HEK293 (cell line): Measurements from ENCODE around the gene ASPSCR1.

Source experiments
- BCL11A ChIP-seq: fragments of 450-650 bp; formaldehyde crosslinking; IDR thresholded peaks from 2 replicates; pipeline ENCODE4 v1.5.1; 2016; ENCODE audit warnings: low read depth, missing biosample characterization, missing genetic modification characterization
- GLIS1 ChIP-seq: fragments of 450-650 bp; formaldehyde crosslinking; IDR thresholded peaks from 2 replicates; pipeline ENCODE4 v1.5.1; 2016; ENCODE audit warnings: missing biosample characterization, missing genetic modification characterization
- KLF8 ChIP-seq: fragments of 450-650 bp; formaldehyde crosslinking; IDR thresholded peaks from 2 replicates; pipeline ENCODE4 v1.5.1; 2016; ENCODE audit warnings: missing biosample characterization, missing genetic modification characterization
- WT1 ChIP-seq: fragments of 450-650 bp; formaldehyde crosslinking; IDR thresholded peaks from 2 replicates; pipeline ENCODE4 v1.5.1; 2016; ENCODE audit warnings: missing biosample characterization, missing genetic modification characterization
- ZBTB10 ChIP-seq: fragments of 450-650 bp; formaldehyde crosslinking; IDR thresholded peaks from 2 replicates; pipeline ENCODE4 v1.5.1; 2016; ENCODE audit warnings: missing biosample characterization, missing genetic modification characterization
- ZBTB20 ChIP-seq: fragments of 450-650 bp; formaldehyde crosslinking; IDR thresholded peaks from 2 replicates; pipeline ENCODE4 v1.5.1; 2016; ENCODE audit warnings: missing biosample characterization, missing genetic modification characterization
- ZBTB48 ChIP-seq: fragments of 450-650 bp; formaldehyde crosslinking; IDR thresholded peaks from 2 replicates; pipeline ENCODE4 v1.5.1; 2016; ENCODE audit warnings: missing biosample characterization, missing genetic modification characterization
- ZFHX2 ChIP-seq: fragments of 450-650 bp; formaldehyde crosslinking; conservative IDR thresholded peaks from 2 replicates; pipeline ENCODE4 v1.5.1; 2016; ENCODE audit warnings: missing biosample characterization, missing genetic modification characterization
- ZIC2 ChIP-seq: fragments of 450-650 bp; formaldehyde crosslinking; IDR thresholded peaks from 2 replicates; pipeline ENCODE4 v1.5.1; 2016; ENCODE audit warnings: missing biosample characterization, missing genetic modification characterization
- ZNF121 ChIP-seq: fragments of 450-650 bp; formaldehyde crosslinking; IDR thresholded peaks from 2 replicates; pipeline ENCODE4 v1.5.1; 2016; ENCODE audit warnings: missing biosample characterization, missing genetic modification characterization
- ZNF133 ChIP-seq: fragments of 450-650 bp; formaldehyde crosslinking; IDR thresholded peaks from 2 replicates; pipeline ENCODE4 v1.5.1; 2016; ENCODE audit warnings: missing biosample characterization, missing genetic modification characterization
- ZNF211 ChIP-seq: fragments of 450-650 bp; formaldehyde crosslinking; IDR thresholded peaks from 2 replicates; pipeline ENCODE4 v1.5.1; 2016; ENCODE audit warnings: low read depth, missing biosample characterization, missing genetic modification characterization
- ZNF239 ChIP-seq: fragments of 450-650 bp; formaldehyde crosslinking; IDR thresholded peaks from 2 replicates; pipeline ENCODE4 v1.5.1; 2016; ENCODE audit warnings: missing biosample characterization, missing genetic modification characterization
- ZNF423 ChIP-seq: fragments of 450-650 bp; formaldehyde crosslinking; IDR thresholded peaks from 2 replicates; pipeline ENCODE4 v1.5.1; 2016; ENCODE audit warnings: missing biosample characterization, missing genetic modification characterization
- ZNF501 ChIP-seq: fragments of 450-650 bp; formaldehyde crosslinking; IDR thresholded peaks from 2 replicates; pipeline ENCODE4 v1.5.1; 2016; ENCODE audit warnings: missing biosample characterization, missing genetic modification characterization
- ZNF561 ChIP-seq: fragments of 450-650 bp; IDR thresholded peaks from 2 replicates; pipeline ENCODE4 v1.5.1; 2018; ENCODE audit warnings: missing biosample characterization, missing genetic modification characterization, borderline replicate concordance
- ZNF600 ChIP-seq: fragments of 450-650 bp; formaldehyde crosslinking; IDR thresholded peaks from 2 replicates; pipeline ENCODE4 v1.5.1; 2016; ENCODE audit warnings: missing biosample characterization, missing genetic modification characterization
- ZNF623 ChIP-seq: fragments of 450-650 bp; formaldehyde crosslinking; IDR thresholded peaks from 2 replicates; pipeline ENCODE4 v1.5.1; 2016; ENCODE audit warnings: missing biosample characterization, missing genetic modification characterization
- ZNF639 ChIP-seq: fragments of 450-650 bp; formaldehyde crosslinking; IDR thresholded peaks from 2 replicates; pipeline ENCODE4 v1.5.1; 2016; ENCODE audit warnings: missing biosample characterization, missing genetic modification characterization
- TF ChIP-seq, protein P1 (sequence below): sonication (generic); formaldehyde crosslinking; IDR thresholded peaks from 2 replicates; pipeline ENCODE4 v1.8.1; 2022; ENCODE audit warnings: mild to moderate bottlenecking, moderate library complexity, missing genetic modification reagents
- TF ChIP-seq, protein P2 (sequence below): fragments of 450-650 bp; formaldehyde crosslinking; IDR thresholded peaks from 2 replicates; pipeline ENCODE4 v1.5.1; 2016; ENCODE audit warnings: missing biosample characterization, missing genetic modification characterization
- TF ChIP-seq, protein P3 (sequence below): fragments of 450-650 bp; formaldehyde crosslinking; IDR thresholded peaks from 2 replicates; pipeline ENCODE4 v1.5.1; 2016; ENCODE audit warnings: missing biosample characterization, missing genetic modification characterization
- TF ChIP-seq, protein P4 (sequence below): fragments of 450-650 bp; formaldehyde crosslinking; IDR thresholded peaks from 2 replicates; pipeline ENCODE4 v1.5.1; 2016; ENCODE audit warnings: missing biosample characterization, missing genetic modification characterization
- TF ChIP-seq, protein P5 (sequence below): fragments of 450-650 bp; formaldehyde crosslinking; IDR thresholded peaks from 2 replicates; pipeline ENCODE4 v1.5.1; 2016; ENCODE audit warnings: missing biosample characterization, missing genetic modification characterization

ASPSCR1 gene

DNA sequence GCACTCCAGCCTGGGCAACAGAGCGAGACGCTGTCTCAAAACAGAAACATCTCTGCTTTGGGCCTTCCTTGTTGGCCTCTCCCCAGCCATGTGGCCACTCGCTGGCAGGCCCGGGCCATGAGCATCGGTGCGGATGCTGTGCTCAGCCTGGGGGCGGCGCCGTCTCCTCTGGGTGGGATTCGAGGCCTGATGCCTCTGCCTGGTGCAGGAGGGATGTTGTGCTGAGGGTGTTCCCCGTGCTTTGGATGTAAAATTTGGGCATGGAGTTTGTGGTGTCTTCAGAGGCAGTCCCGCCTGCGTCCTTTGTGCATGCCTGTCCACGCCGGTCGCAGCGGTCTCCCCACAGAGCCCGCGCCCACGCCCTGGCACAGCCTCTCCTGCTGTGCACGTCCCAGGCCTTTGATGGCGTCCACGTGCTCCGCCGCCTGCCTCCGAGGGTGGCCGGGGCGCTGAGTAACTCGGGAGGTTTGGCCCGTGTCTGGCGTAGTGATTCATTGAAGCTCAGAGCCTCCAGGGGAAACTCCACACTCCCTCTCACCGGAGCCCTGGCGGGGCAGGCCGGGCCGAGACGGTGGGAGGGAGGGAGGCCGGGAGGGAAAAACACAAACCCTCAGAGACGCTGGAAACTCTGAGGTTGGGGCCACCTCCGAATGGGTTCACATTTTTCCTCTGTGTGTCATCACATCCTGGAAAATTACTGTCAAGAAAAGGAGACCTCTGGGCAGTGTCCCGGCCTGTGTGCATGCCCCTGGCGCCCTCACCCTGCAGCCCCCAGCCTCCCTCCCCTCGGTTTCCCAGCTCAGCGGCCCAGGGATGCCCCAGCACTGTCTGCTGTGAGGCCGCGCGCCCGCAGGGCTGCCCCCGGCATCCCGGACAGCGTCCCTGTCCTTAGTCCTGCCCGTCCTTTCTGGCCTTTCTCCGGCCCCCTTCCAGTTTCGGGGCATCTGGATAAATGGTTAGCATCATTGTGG is 26.3 kb downstream of the ASPSCR1 start (continued):
- TF ChIP-seq, protein P1, sequence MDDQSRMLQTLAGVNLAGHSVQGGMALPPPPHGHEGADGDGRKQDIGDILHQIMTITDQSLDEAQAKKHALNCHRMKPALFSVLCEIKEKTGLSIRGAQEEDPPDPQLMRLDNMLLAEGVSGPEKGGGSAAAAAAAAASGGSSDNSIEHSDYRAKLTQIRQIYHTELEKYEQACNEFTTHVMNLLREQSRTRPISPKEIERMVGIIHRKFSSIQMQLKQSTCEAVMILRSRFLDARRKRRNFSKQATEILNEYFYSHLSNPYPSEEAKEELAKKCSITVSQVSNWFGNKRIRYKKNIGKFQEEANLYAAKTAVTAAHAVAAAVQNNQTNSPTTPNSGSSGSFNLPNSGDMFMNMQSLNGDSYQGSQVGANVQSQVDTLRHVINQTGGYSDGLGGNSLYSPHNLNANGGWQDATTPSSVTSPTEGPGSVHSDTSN (CRISPR knock-in tag) = peak; percentile 28; the same call in 1 of the 2 replicates
- TF ChIP-seq ZBTB20 (tag by site-specific recombination) (peak; percentile 66; the same call in 1 of the 2 replicates), ZNF561 (tag by site-specific recombination) (no peak), ZNF423 (tag by site-specific recombination) (peak; percentile 78; the same call in 1 of the 2 replicates), ZNF623 (tag by site-specific recombination) (0 out of 2 replicates have a peak, but pooled peaks have one; percentile 9), ZNF639 (tag by site-specific recombination) (peak; percentile 28; the same call in 1 of the 2 replicates), BCL11A (tag by site-specific recombination) (no peak), ZBTB10 (tag by site-specific recombination) (no peak), ZBTB48 (no peak), ZNF600 (tag by site-specific recombination) (peak; percentile 91), GLIS1 (tag by site-specific recombination) (peak; percentile 53), KLF8 (peak; percentile 21; the same call in 1 of the 2 replicates), ZNF501 (tag by site-specific recombination) (no peak), ZNF121 (tag by site-specific recombination) (0 out of 2 replicates have a peak, but pooled peaks have one; percentile 22), ZFHX2 (tag by site-specific recombination) (peak; percentile 90), ZIC2 (tag by site-specific recombination) (peak; percentile 98), ZNF133 (tag by site-specific recombination) (no peak), ZNF239 (no peak), WT1 (tag by site-specific recombination) (no peak), ZNF211 (no peak)
- TF ChIP-seq, protein P2, sequence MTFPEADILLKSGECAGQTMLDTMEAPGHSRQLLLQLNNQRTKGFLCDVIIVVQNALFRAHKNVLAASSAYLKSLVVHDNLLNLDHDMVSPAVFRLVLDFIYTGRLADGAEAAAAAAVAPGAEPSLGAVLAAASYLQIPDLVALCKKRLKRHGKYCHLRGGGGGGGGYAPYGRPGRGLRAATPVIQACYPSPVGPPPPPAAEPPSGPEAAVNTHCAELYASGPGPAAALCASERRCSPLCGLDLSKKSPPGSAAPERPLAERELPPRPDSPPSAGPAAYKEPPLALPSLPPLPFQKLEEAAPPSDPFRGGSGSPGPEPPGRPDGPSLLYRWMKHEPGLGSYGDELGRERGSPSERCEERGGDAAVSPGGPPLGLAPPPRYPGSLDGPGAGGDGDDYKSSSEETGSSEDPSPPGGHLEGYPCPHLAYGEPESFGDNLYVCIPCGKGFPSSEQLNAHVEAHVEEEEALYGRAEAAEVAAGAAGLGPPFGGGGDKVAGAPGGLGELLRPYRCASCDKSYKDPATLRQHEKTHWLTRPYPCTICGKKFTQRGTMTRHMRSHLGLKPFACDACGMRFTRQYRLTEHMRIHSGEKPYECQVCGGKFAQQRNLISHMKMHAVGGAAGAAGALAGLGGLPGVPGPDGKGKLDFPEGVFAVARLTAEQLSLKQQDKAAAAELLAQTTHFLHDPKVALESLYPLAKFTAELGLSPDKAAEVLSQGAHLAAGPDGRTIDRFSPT (tag by site-specific recombination) = peak; percentile 84
- TF ChIP-seq, protein P3, sequence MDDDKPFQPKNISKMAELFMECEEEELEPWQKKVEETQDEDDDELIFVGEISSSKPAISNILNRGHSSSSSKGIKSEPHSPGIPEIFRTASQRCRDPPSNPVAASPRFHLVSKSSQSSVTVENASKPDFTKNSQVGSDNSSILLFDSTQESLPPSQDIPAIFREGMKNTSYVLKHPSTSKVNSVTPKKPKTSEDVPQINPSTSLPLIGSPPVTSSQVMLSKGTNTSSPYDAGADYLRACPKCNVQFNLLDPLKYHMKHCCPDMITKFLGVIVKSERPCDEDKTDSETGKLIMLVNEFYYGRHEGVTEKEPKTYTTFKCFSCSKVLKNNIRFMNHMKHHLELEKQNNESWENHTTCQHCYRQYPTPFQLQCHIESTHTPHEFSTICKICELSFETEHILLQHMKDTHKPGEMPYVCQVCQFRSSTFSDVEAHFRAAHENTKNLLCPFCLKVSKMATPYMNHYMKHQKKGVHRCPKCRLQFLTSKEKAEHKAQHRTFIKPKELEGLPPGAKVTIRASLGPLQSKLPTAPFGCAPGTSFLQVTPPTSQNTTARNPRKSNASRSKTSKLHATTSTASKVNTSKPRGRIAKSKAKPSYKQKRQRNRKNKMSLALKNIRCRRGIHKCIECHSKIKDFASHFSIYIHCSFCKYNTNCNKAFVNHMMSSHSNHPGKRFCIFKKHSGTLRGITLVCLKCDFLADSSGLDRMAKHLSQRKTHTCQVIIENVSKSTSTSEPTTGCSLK = no peak
- TF ChIP-seq, protein P4, sequence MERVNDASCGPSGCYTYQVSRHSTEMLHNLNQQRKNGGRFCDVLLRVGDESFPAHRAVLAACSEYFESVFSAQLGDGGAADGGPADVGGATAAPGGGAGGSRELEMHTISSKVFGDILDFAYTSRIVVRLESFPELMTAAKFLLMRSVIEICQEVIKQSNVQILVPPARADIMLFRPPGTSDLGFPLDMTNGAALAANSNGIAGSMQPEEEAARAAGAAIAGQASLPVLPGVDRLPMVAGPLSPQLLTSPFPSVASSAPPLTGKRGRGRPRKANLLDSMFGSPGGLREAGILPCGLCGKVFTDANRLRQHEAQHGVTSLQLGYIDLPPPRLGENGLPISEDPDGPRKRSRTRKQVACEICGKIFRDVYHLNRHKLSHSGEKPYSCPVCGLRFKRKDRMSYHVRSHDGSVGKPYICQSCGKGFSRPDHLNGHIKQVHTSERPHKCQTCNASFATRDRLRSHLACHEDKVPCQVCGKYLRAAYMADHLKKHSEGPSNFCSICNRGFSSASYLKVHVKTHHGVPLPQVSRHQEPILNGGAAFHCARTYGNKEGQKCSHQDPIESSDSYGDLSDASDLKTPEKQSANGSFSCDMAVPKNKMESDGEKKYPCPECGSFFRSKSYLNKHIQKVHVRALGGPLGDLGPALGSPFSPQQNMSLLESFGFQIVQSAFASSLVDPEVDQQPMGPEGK = peak; percentile 44
- TF ChIP-seq, protein P5, sequence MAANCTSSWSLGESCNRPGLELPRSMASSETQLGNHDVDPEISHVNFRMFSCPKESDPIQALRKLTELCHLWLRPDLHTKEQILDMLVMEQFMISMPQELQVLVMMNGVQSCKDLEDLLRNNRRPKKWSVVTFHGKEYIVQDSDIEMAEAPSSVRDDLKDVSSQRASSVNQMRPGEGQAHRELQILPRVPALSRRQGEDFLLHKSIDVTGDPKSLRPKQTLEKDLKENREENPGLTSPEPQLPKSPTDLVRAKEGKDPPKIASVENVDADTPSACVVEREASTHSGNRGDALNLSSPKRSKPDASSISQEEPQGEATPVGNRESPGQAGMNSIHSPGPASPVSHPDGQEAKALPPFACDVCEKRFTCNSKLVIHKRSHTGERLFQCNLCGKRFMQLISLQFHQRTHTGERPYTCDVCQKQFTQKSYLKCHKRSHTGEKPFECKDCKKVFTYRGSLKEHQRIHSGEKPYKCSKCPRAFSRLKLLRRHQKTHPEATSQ = no peak
